K562 (cell line): ENCODE measurements around the gene ACO2. TPM values are rescaled to one million over a fixed set of nuclear protein-coding genes. Genes with fewer than 3 reads are reported as not detected.

ENCODE experiments used
- ILK ChIP-seq: fragments of 450-650 bp; IDR thresholded peaks from 2 replicates; pipeline ENCODE4 v1.6.1; 2016; ENCODE audit warnings: missing genetic modification characterization, low read depth, mild to moderate bottlenecking, missing compliant biosample characterization, moderate library complexity, borderline replicate concordance
- PTRF ChIP-seq: fragments of 450-650 bp; IDR thresholded peaks from 2 replicates; pipeline ENCODE4 v1.6.1; 2016; ENCODE audit warnings: mild to moderate bottlenecking, missing genetic modification characterization, missing compliant biosample characterization
- SUPT5H ChIP-seq: fragments of 450-650 bp; IDR thresholded peaks from 2 replicates; pipeline ENCODE4 v1.6.1; 2016
- TCFL5 ChIP-seq: fragments of 250-450 bp; sonication (Bioruptor Pico); conservative IDR thresholded peaks from 2 replicates; pipeline ENCODE4 v1.6.1; 2021; ENCODE audit warnings: mild to moderate bottlenecking, moderate library complexity, matching md5 sums
- TEAD4 ChIP-seq, 2 experiments: sonication (generic) in 1 of 2; formaldehyde crosslinking in 1 of 2; IDR thresholded peaks; 2 replicates each; pipeline versions ENCODE4 v1.6.1 to v1.8.0; 2012 to 2022; ENCODE audit warnings: borderline replicate concordance in 1 of 2, inconsistent platforms in 1 of 2, low read length in 1 of 2, mild to moderate bottlenecking in 1 of 2, missing genetic modification reagents in 1 of 2
- TRIM24 ChIP-seq, 2 experiments: fragments of 450-650 bp; IDR thresholded peaks; 2 replicates each; pipeline ENCODE4 v1.6.1; 2016
- ZNF253 ChIP-seq: fragments of 250-450 bp; sonication (Bioruptor Pico); conservative IDR thresholded peaks from 2 replicates; pipeline ENCODE4 v1.6.1; 2021; ENCODE audit warnings: mild to moderate bottlenecking
- polyA plus RNA-seq, 8 experiments: library from polyadenylated mRNA; depleted of rRNA in 4 of 8; stranded (reverse) in 5 of 8; unstranded in 3 of 8; fragments of >200 nt; fragmentation: Nextera tagmentation in 2 of 8; fragmentation: Illumina TruSeq in 1 of 8; extraction: Ambion mirVana in 2 of 8; extraction: Trizol in 1 of 8; gene quantifications; 2 replicates each; pipeline versions ENCODE4 v1.2.1 to v1.2.3, GENCODE V29; 2011 to 2014; ENCODE audit warnings: inconsistent platforms in 1 of 8, missing spikeins in 1 of 8
- total RNA-seq, 7 experiments: library from RNA; depleted of rRNA in 6 of 7; stranded (reverse); fragments of >200 nt in 6 of 7; fragmentation: Illumina TruSeq in 2 of 7; extraction: Trizol in 2 of 7; gene quantifications; 2 replicates each; pipeline versions ENCODE4 v1.2.1 to v1.2.3, GENCODE V29; 2011 to 2021; ENCODE audit warnings: low replicate concordance in 1 of 7
- TF ChIP-seq, protein P1 (sequence below): fragments of 250-450 bp; sonication (Bioruptor Pico); IDR thresholded peaks from 2 replicates; pipeline ENCODE4 v1.4.0; 2020; ENCODE audit warnings: mild to moderate bottlenecking, moderate library complexity
- TF ChIP-seq, protein P2 (sequence below): fragments of 250-450 bp; sonication (Bioruptor Pico); IDR thresholded peaks from 2 replicates; pipeline ENCODE4 v1.5.0; 2022; ENCODE audit warnings: mild to moderate bottlenecking
- TF ChIP-seq, protein P3 (sequence below): fragments of 450-650 bp; formaldehyde crosslinking; conservative IDR thresholded peaks from 2 replicates; pipeline ENCODE4 v1.4.0; 2022; ENCODE audit warnings: mild to moderate bottlenecking, missing genetic modification characterization
- TF ChIP-seq, protein P4 (sequence below): fragments of 250-450 bp; sonication (Bioruptor Pico); IDR thresholded peaks from 2 replicates; pipeline ENCODE4 v1.8.0; 2022; ENCODE audit warnings: moderate library complexity, mild to moderate bottlenecking, inconsistent platforms
- TF ChIP-seq, protein P5 (sequence below), 2 experiments: fragments of 450-650 bp; conservative IDR thresholded peaks; 2 replicates each; pipeline ENCODE4 v1.6.1; 2017; ENCODE audit warnings: mild to moderate bottlenecking in 2 of 2, moderate library complexity in 2 of 2

Gene ACO2
- total and polyA plus RNA-seq, 9 of the 15 experiments (the other 6 are each of a cell fraction or from before 2014, with no cell fraction given): 16.2 to 119 (median 43.2) TPM

DNA sequence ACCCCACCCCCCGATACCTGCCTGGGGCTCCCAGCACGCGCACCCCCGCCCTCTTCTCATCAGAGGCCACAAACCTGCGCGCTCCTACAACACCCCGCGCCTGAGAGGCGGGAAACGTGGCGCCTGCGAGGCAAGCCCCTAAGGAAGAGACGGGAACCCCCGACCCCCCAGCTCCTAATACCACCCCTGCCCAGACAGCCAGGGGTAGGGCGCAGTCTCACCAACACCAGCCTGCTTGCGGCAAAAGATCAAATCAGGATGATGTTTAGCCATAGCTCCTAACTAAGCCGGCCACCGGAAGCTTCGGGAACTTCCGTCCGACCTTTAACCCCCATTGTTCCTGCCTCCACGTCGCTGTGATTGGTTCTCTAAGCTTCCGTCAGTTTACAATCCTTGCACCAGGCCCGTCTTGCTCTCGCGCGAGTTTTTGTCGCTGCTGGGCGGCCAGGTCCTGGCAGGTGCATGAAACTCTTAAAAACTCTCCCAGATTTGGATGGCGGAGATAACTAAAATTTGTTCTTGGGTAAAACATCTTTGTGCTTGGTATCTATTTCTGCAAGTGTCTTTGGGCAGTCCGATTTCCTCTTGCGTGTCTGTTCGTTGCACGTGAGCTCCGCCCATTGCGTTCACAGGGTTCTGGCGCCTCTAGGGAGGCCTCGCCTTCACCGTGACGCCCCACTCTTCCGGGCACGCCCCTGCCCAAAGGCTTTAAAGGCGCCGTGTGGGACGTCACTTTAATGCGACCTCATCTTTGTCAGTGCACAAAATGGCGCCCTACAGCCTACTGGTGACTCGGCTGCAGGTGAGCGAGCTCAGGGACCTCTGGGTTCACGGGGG, at the start of gene ACO2, which contains the start of gene PHF5A (continued):
- TF ChIP-seq, protein P1, sequence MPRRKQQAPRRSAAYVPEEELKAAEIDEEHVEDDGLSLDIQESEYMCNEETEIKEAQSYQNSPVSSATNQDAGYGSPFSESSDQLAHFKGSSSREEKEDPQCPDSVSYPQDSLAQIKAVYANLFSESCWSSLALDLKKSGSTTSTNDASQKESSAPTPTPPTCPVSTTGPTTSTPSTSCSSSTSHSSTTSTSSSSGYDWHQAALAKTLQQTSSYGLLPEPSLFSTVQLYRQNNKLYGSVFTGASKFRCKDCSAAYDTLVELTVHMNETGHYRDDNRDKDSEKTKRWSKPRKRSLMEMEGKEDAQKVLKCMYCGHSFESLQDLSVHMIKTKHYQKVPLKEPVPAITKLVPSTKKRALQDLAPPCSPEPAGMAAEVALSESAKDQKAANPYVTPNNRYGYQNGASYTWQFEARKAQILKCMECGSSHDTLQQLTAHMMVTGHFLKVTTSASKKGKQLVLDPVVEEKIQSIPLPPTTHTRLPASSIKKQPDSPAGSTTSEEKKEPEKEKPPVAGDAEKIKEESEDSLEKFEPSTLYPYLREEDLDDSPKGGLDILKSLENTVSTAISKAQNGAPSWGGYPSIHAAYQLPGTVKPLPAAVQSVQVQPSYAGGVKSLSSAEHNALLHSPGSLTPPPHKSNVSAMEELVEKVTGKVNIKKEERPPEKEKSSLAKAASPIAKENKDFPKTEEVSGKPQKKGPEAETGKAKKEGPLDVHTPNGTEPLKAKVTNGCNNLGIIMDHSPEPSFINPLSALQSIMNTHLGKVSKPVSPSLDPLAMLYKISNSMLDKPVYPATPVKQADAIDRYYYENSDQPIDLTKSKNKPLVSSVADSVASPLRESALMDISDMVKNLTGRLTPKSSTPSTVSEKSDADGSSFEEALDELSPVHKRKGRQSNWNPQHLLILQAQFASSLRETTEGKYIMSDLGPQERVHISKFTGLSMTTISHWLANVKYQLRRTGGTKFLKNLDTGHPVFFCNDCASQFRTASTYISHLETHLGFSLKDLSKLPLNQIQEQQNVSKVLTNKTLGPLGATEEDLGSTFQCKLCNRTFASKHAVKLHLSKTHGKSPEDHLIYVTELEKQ: no peak
- TF ChIP-seq TEAD4 (IDR thresholded peaks at IDR 0.05; ENCODE audit: low read length): no peak; the same call in 1 of the 2 replicates
- no peak for TF ChIP-seq TEAD4 (CRISPR knock-in tag; IDR thresholded peaks at IDR 0.05; ENCODE audit: borderline replicate concordance)
- peak; percentile 71 for TF ChIP-seq SUPT5H
- no peak for TF ChIP-seq ZNF253
- TF ChIP-seq, protein P2, sequence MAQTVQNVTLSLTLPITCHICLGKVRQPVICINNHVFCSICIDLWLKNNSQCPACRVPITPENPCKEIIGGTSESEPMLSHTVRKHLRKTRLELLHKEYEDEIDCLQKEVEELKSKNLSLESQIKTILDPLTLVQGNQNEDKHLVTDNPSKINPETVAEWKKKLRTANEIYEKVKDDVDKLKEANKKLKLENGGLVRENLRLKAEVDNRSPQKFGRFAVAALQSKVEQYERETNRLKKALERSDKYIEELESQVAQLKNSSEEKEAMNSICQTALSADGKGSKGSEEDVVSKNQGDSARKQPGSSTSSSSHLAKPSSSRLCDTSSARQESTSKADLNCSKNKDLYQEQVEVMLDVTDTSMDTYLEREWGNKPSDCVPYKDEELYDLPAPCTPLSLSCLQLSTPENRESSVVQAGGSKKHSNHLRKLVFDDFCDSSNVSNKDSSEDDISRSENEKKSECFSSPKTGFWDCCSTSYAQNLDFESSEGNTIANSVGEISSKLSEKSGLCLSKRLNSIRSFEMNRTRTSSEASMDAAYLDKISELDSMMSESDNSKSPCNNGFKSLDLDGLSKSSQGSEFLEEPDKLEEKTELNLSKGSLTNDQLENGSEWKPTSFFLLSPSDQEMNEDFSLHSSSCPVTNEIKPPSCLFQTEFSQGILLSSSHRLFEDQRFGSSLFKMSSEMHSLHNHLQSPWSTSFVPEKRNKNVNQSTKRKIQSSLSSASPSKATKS (CRISPR knock-in tag): no peak
- TF ChIP-seq, protein P3, sequence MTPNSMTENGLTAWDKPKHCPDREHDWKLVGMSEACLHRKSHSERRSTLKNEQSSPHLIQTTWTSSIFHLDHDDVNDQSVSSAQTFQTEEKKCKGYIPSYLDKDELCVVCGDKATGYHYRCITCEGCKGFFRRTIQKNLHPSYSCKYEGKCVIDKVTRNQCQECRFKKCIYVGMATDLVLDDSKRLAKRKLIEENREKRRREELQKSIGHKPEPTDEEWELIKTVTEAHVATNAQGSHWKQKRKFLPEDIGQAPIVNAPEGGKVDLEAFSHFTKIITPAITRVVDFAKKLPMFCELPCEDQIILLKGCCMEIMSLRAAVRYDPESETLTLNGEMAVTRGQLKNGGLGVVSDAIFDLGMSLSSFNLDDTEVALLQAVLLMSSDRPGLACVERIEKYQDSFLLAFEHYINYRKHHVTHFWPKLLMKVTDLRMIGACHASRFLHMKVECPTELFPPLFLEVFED (CRISPR knock-in tag): no peak
- TF ChIP-seq, protein P4, sequence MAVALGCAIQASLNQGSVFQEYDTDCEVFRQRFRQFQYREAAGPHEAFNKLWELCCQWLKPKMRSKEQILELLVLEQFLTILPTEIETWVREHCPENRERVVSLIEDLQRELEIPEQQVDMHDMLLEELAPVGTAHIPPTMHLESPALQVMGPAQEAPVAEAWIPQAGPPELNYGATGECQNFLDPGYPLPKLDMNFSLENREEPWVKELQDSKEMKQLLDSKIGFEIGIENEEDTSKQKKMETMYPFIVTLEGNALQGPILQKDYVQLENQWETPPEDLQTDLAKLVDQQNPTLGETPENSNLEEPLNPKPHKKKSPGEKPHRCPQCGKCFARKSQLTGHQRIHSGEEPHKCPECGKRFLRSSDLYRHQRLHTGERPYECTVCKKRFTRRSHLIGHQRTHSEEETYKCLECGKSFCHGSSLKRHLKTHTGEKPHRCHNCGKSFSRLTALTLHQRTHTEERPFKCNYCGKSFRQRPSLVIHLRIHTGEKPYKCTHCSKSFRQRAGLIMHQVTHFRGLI (CRISPR knock-in tag): no peak
- TF ChIP-seq ILK (tag): no peak
- no peak for TF ChIP-seq TCFL5 (CRISPR knock-in tag)
- no peak for TF ChIP-seq TRIM24 (IDR thresholded peaks at IDR 0.05)
- TF ChIP-seq, protein P5, sequence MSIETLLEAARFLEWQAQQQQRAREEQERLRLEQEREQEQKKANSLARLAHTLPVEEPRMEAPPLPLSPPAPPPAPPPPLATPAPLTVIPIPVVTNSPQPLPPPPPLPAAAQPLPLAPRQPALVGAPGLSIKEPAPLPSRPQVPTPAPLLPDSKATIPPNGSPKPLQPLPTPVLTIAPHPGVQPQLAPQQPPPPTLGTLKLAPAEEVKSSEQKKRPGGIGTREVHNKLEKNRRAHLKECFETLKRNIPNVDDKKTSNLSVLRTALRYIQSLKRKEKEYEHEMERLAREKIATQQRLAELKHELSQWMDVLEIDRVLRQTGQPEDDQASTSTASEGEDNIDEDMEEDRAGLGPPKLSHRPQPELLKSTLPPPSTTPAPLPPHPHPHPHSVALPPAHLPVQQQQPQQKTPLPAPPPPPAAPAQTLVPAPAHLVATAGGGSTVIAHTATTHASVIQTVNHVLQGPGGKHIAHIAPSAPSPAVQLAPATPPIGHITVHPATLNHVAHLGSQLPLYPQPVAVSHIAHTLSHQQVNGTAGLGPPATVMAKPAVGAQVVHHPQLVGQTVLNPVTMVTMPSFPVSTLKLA (conservative IDR thresholded peaks at IDR 0.05): peak; percentile 93 to 95
- TF ChIP-seq PTRF (tag): no peak
